Hepatocyte (in vitro differentiated cells): ENCODE results near the gene ZNF764. TPM values are rescaled to one million over a fixed set of nuclear protein-coding genes. Genes with fewer than 3 reads are reported as not detected.

Experiments used
- DNase-seq: peaks from one replicate; pipeline ENCODE4 v3.0.0-alpha.2; 2016; ENCODE audit warnings: low spot score
- H2AFZ ChIP-seq: fragments of 200-600 bp; sonication (generic); 2 replicates; pipeline ENCODE4 v1.6.0; 2016; ENCODE audit warnings: antibody characterized with exemption, mild to moderate bottlenecking
- H3K27ac ChIP-seq: fragments of 200-600 bp; sonication (generic); 2 replicates; pipeline ENCODE4 v1.5.1; 2016; ENCODE audit warnings: mild to moderate bottlenecking
- H3K27me3 ChIP-seq: fragments of 200-600 bp; sonication (generic); 2 replicates; pipeline ENCODE4 v1.6.1; 2016
- H3K36me3 ChIP-seq: fragments of 200-600 bp; sonication (generic); replicated peaks from 2 replicates; pipeline ENCODE4 v1.5.1; 2016; ENCODE audit warnings: low read depth; ENCODE audit not compliant: insufficient read depth
- H3K4me1 ChIP-seq: fragments of 200-600 bp; sonication (generic); 2 replicates; pipeline ENCODE4 v1.5.1; 2016; ENCODE audit warnings: mild to moderate bottlenecking, moderate library complexity; ENCODE audit not compliant: insufficient read depth
- H3K4me2 ChIP-seq: fragments of 200-600 bp; sonication (generic); 2 replicates; pipeline ENCODE4 v1.6.0; 2016
- H3K4me3 ChIP-seq: fragments of 200-600 bp; sonication (generic); 2 replicates; pipeline ENCODE4 v1.5.1; 2016; ENCODE audit warnings: mild to moderate bottlenecking
- H3K79me2 ChIP-seq: fragments of 200-600 bp; sonication (generic); 2 replicates; pipeline ENCODE4 v1.6.0; 2017; ENCODE audit warnings: mild to moderate bottlenecking
- H3K9me2 ChIP-seq: fragments of 200-600 bp; sonication (generic); replicated peaks from 2 replicates; pipeline ENCODE4 v1.6.0; 2017; ENCODE audit warnings: mild to moderate bottlenecking; ENCODE audit not compliant: insufficient read depth
- H3K9me3 ChIP-seq: fragments of 200-600 bp; sonication (generic); 2 replicates; pipeline ENCODE4 v1.5.1; 2016; ENCODE audit warnings: low read depth, mild to moderate bottlenecking
- H4K20me1 ChIP-seq: fragments of 200-600 bp; sonication (generic); 2 replicates; pipeline ENCODE4 v1.6.0; 2016; ENCODE audit warnings: mild to moderate bottlenecking; ENCODE audit not compliant: insufficient read depth, poor library complexity, severe bottlenecking
- EZH2 ChIP-seq: fragments of 200-600 bp; sonication (generic); IDR thresholded peaks from 2 replicates; pipeline ENCODE4 v1.6.1; 2016; ENCODE audit warnings: antibody characterized with exemption, mild to moderate bottlenecking, borderline replicate concordance
- EZH2phosphoT487 ChIP-seq: fragments of 200-600 bp; sonication (generic); IDR thresholded peaks from one replicate; pipeline ENCODE4 v1.6.1; 2018; ENCODE audit warnings: antibody characterized with exemption, mild to moderate bottlenecking, low read depth, moderate library complexity; ENCODE audit not compliant: unreplicated experiment, severe bottlenecking
- WGBS: methylation state at CpG from one replicate; pipeline ENCODE4 v1.1.6; 2016; ENCODE audit warnings: low lambda C conversion rate; ENCODE audit errors: missing lambda C conversion rate; 5-methylcytosine and 5-hydroxymethylcytosine counted together
- polyA plus RNA-seq: library from polyadenylated mRNA; unstranded; fragments of >200 nt; fragmentation: Nextera tagmentation; extraction: Ambion mirVana; gene quantifications from 2 replicates; pipeline ENCODE4 v1.2.1, GENCODE V29; 2016
- total RNA-seq: library from RNA; depleted of rRNA; stranded (reverse); fragments of >200 nt; gene quantifications from 2 replicates; pipeline ENCODE4 v1.2.3, GENCODE V29; 2014
- TF ChIP-seq, protein P1 (sequence below): fragments of 200-600 bp; sonication (generic); IDR thresholded peaks from 2 replicates; pipeline ENCODE4 v1.5.1; 2016; ENCODE audit warnings: antibody characterized with exemption, mild to moderate bottlenecking; ENCODE audit not compliant: poor library complexity

The ZNF764 gene
- total and polyA plus RNA-seq, 2 experiments from 2014 or later = 9.8 to 12.1 TPM

GRCh38 chr16:30551781-30552180, 6.4 kb downstream of the ZNF764 start:
- Histone ChIP-seq H3K4me1 (peaks cover 30% of the 10 kb centered on the region), H3K4me3 (no peak overlapping the region), H3K27ac (peak overlapping the region; percentile 67)

GRCh38 chr16:30548416-30549253, 9.5 kb downstream of the ZNF764 start:
- no peaks in the 10 kb centered on the region for H3K36me3 ChIP-seq
- TF ChIP-seq, protein P1, sequence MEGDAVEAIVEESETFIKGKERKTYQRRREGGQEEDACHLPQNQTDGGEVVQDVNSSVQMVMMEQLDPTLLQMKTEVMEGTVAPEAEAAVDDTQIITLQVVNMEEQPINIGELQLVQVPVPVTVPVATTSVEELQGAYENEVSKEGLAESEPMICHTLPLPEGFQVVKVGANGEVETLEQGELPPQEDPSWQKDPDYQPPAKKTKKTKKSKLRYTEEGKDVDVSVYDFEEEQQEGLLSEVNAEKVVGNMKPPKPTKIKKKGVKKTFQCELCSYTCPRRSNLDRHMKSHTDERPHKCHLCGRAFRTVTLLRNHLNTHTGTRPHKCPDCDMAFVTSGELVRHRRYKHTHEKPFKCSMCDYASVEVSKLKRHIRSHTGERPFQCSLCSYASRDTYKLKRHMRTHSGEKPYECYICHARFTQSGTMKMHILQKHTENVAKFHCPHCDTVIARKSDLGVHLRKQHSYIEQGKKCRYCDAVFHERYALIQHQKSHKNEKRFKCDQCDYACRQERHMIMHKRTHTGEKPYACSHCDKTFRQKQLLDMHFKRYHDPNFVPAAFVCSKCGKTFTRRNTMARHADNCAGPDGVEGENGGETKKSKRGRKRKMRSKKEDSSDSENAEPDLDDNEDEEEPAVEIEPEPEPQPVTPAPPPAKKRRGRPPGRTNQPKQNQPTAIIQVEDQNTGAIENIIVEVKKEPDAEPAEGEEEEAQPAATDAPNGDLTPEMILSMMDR = no peak
- TF ChIP-seq EZH2 (no peak), EZH2phosphoT487 (no peak)
- H3K27ac ChIP-seq = peak overlapping the region; percentile 83
- H3K27me3 ChIP-seq = no peaks in the 10 kb centered on the region
- no peaks in the 10 kb centered on the region for H3K9me2 ChIP-seq
- H3K4me1 ChIP-seq = peaks cover 16% of the 10 kb centered on the region
- no peaks in the 10 kb centered on the region for H3K9me3 ChIP-seq
- WGBS = 43% methylated on average over 8 of the region's 8 CpGs
- H3K4me3 ChIP-seq = no peak overlapping the region
- peak overlapping the region; percentile 2 for H3K4me2 ChIP-seq
- peaks cover 38% of the 10 kb centered on the region for H3K79me2 ChIP-seq
- H4K20me1 ChIP-seq = no peaks in the 10 kb centered on the region
- no peak for DNase-seq
- H2AFZ ChIP-seq = no peak overlapping the region

More at GRCh38 chr16:30551781-30552180, 6.4 kb downstream of the ZNF764 start:
- H2AFZ ChIP-seq = no peak overlapping the region
- TF ChIP-seq, protein P1 = no peak
- TF ChIP-seq EZH2 = no peak
- TF ChIP-seq EZH2phosphoT487 = no peak
- WGBS = 41% methylated on average over 3 of the region's 3 CpGs
- H3K27me3 ChIP-seq = no peaks in the 10 kb centered on the region
- no peaks in the 10 kb centered on the region for H3K9me3 ChIP-seq
- no peaks in the 10 kb centered on the region for H3K36me3 ChIP-seq
- no peak for DNase-seq
- no peaks in the 10 kb centered on the region for H4K20me1 ChIP-seq
- H3K9me2 ChIP-seq = no peaks in the 10 kb centered on the region
- H3K79me2 ChIP-seq = peaks cover 53% of the 10 kb centered on the region
- H3K4me2 ChIP-seq = no peak overlapping the region

- Histone ChIP-seq H3K4me3 (no peak overlapping the region), H3K79me2 (peaks cover 34% of the 10 kb centered on the region), H3K4me2 (no peak overlapping the region), H3K9me2 (no peaks in the 10 kb centered on the region), H4K20me1 (no peaks in the 10 kb centered on the region), H3K9me3 (no peaks in the 10 kb centered on the region), H3K27me3 (no peaks in the 10 kb centered on the region), H2AFZ (no peak overlapping the region), H3K27ac (no peak overlapping the region), H3K4me1 (peaks cover 32% of the 10 kb centered on the region), H3K36me3 (no peaks in the 10 kb centered on the region)
- TF ChIP-seq EZH2 (no peak), EZH2phosphoT487 (no peak)
- TF ChIP-seq, protein P1 = no peak
- no peak for DNase-seq
- 84% methylated on average over 8 of the region's 8 CpGs for WGBS
Measured at GRCh38 chr16:30546115-30546514, 12.1 kb downstream of the ZNF764 start.
